HepG2 (cell line): ENCODE measurements around the gene ZBTB20. TPM values are rescaled to one million over a fixed set of nuclear protein-coding genes. Genes with fewer than 3 reads are reported as not detected.

ENCODE experiments used
- ATAC-seq: fragments of 200-7000 bp; cut with Tn5 transposase; 3 replicates; pipeline ENCODE4 v1.9.1; 2020; ENCODE audit warnings: mild to moderate bottlenecking, moderate library complexity
- BruUV-seq: library from RNA; stranded (reverse); fragments of 400-500 nt; replicated peaks from 2 replicates; lab custom pipeline; 2021; lab: Mats Ljungman, UMichigan
- CTCF ChIA-PET: fragments of 300-600 bp; formaldehyde crosslinking; extraction: SDS; loops from one replicate; lab custom pipeline; 2021; ENCODE audit warnings: low total read pairs, inconsistent platforms, low intra/inter-chr PET ratio; lab: Yijun Ruan, JAX
- POLR2A ChIA-PET: fragments of 350-600 bp; sonication (Branson Sonifier 250); formaldehyde crosslinking; loops from one replicate; lab custom pipeline; 2020; ENCODE audit warnings: antibody characterized with exemption, inconsistent platforms; lab: Yijun Ruan, JAX
- DNase-seq: peaks from one replicate; pipeline ENCODE4 v3.0.0-alpha.2; 2015; ENCODE audit warnings: low spot score
- FAIRE-seq: peaks from 3 replicates; lab custom pipeline; 2011; peaks lifted over from hg19 to GRCh38; lab: Jason Lieb, UNC
- H2AFZ ChIP-seq: one replicate; pipeline ENCODE4 v1.6.1; 2011; ENCODE audit warnings: low read length, inconsistent platforms
- H3K27ac ChIP-seq: fragments of 300-600 bp; 3 replicates; pipeline ENCODE4 v1.8.0; 2011; ENCODE audit warnings: mixed run types, mild to moderate bottlenecking, mixed read lengths, low read length, inconsistent platforms; ENCODE audit not compliant: insufficient read depth; ENCODE audit errors: extremely low read length
- H3K27me3 ChIP-seq, 2 experiments: fragments of 200-600 bp in 1 of 2; 2 replicates in 1 of 2; 3 replicates in 1 of 2; pipeline versions ENCODE4 v1.6.0 to v1.8.0; 2011; ENCODE audit warnings: low read length in 2 of 2, mild to moderate bottlenecking in 2 of 2, moderate library complexity in 2 of 2, inconsistent platforms in 1 of 2; ENCODE audit not compliant: insufficient read depth in 2 of 2, control insufficient read depth in 1 of 2
- H3K36me3 ChIP-seq, 2 experiments: fragments of 200-600 bp in 1 of 2; replicated peaks in 1 of 2; 2 replicates in 1 of 2; 3 replicates in 1 of 2; pipeline versions ENCODE4 v1.5.1 to v1.8.0; 2011; ENCODE audit warnings: low read length in 2 of 2, inconsistent platforms in 1 of 2; ENCODE audit not compliant: insufficient read depth in 2 of 2, control insufficient read depth in 1 of 2
- H3K4me1 ChIP-seq: 2 replicates; pipeline ENCODE4 v1.5.1; 2012; ENCODE audit warnings: low read length, inconsistent platforms; ENCODE audit not compliant: insufficient read depth
- H3K4me2 ChIP-seq: 2 replicates; pipeline ENCODE4 v1.6.0; 2011; ENCODE audit warnings: low read depth, low read length, inconsistent platforms
- H3K4me3 ChIP-seq, 3 experiments: fragments of 200-600 bp in 1 of 3; sonication (generic), shearing (Covaris generic) in 1 of 3; replicated peaks in 1 of 3; 2 replicates each; pipeline ENCODE4 v1.5.1; 2011 to 2016; ENCODE audit warnings: low read length in 3 of 3, inconsistent platforms in 2 of 3, low read depth in 2 of 3, mild to moderate bottlenecking in 2 of 3, control low read depth in 1 of 3, mixed read lengths in 1 of 3; ENCODE audit not compliant: insufficient read depth in 1 of 3
- H3K79me2 ChIP-seq: one replicate; pipeline ENCODE4 v1.6.1; 2011; ENCODE audit warnings: low read length, inconsistent platforms; ENCODE audit not compliant: insufficient read depth
- H3K9ac ChIP-seq: 2 replicates; pipeline ENCODE4 v1.6.0; 2011; ENCODE audit warnings: mild to moderate bottlenecking, low read depth, low read length, inconsistent platforms; ENCODE audit not compliant: insufficient read depth
- H3K9me3 ChIP-seq: 2 replicates; pipeline ENCODE4 v1.5.1; 2012; ENCODE audit warnings: mild to moderate bottlenecking, low read length
- H4K20me1 ChIP-seq: 2 replicates; pipeline ENCODE4 v1.6.0; 2011; ENCODE audit warnings: inconsistent platforms, mild to moderate bottlenecking, low read length, moderate library complexity; ENCODE audit not compliant: insufficient read depth
- ELF3 ChIP-seq: IDR thresholded peaks from 2 replicates; pipeline ENCODE4 v1.6.1; 2016; ENCODE audit warnings: missing genetic modification reagents, missing compliant biosample characterization
- FOSL2 ChIP-seq: sonication (generic); formaldehyde crosslinking; IDR thresholded peaks from 2 replicates; pipeline ENCODE4 v1.4.0; 2020; ENCODE audit warnings: missing genetic modification reagents
- KLF13 ChIP-seq: sonication (generic); formaldehyde crosslinking; IDR thresholded peaks from 2 replicates; pipeline ENCODE4 v1.4.0; 2020; ENCODE audit warnings: mild to moderate bottlenecking, missing genetic modification reagents
- MXD3 ChIP-seq: IDR thresholded peaks from 2 replicates; pipeline ENCODE4 v1.6.1; 2016; ENCODE audit warnings: mild to moderate bottlenecking, missing biosample characterization, missing genetic modification reagents
- ZNF431 ChIP-seq: sonication (generic); formaldehyde crosslinking; IDR thresholded peaks from 2 replicates; pipeline ENCODE4 v1.9.0; 2022; ENCODE audit warnings: missing genetic modification reagents, low read depth, mild to moderate bottlenecking, borderline replicate concordance
- WGBS: methylation state at CpG from one replicate; pipeline ENCODE4 v1.1.6; 2017; ENCODE audit warnings: low lambda C conversion rate; 5-methylcytosine and 5-hydroxymethylcytosine counted together
- in situ Hi-C: cut with HindIII; loops from 2 replicates; pipeline ENCODE4 v1.10.0; 2017; ENCODE audit warnings: low pct_unique_long_range_greater_than_20kb; ENCODE audit not compliant: extremely low pct_ligation_motif_present
- intact Hi-C: fragments of 100-400 bp; cut with micrococcal nuclease; formaldehyde crosslinking; loops from one replicate; pipeline ENCODE4 v1.10.0; 2022; ENCODE audit not compliant: unreplicated experiment
- polyA plus RNA-seq, 8 experiments: library from polyadenylated mRNA; depleted of rRNA in 3 of 8; stranded (reverse) in 7 of 8; unstranded in 1 of 8; fragments of >200 nt; fragmentation: Illumina TruSeq in 4 of 8; extraction: Trizol in 4 of 8; gene quantifications; 2 replicates each; pipeline versions ENCODE4 v1.2.1 to v1.2.3, GENCODE V29; 2011 to 2016; ENCODE audit warnings: low read depth in 4 of 8, missing spikeins in 1 of 8, mixed read lengths in 1 of 8; ENCODE audit not compliant: insufficient read depth in 1 of 8
- total RNA-seq, 5 experiments: library from RNA; depleted of rRNA; stranded (reverse); fragments of >200 nt; fragmentation: Illumina TruSeq; extraction: Trizol; gene quantifications; 2 replicates each; pipeline ENCODE4 v1.2.3, GENCODE V29; 2016; ENCODE audit warnings: low read depth in 1 of 5
- TF ChIP-seq, protein P1 (sequence below): sonication (generic); formaldehyde crosslinking; IDR thresholded peaks from 2 replicates; pipeline ENCODE4 v1.4.0; 2020; ENCODE audit warnings: missing genetic modification reagents, borderline replicate concordance

Gene ZBTB20
- total and polyA plus RNA-seq, 2 of the 13 experiments (the other 11 are each of a cell fraction or from before 2014, with no cell fraction given): 1.9 to 8.8 TPM

- no peaks in the 10 kb centered on the region for H3K9me3 ChIP-seq
- H4K20me1 ChIP-seq: no peaks in the 10 kb centered on the region
- H3K36me3 ChIP-seq: no peaks in the 10 kb centered on the region
- no peak for DNase-seq
- no peak for ATAC-seq
- H2AFZ ChIP-seq: no peak overlapping the region
- no peak overlapping the region for H3K9ac ChIP-seq
- intact Hi-C loops: no loop called here
- no peaks in the 10 kb centered on the region for H3K27me3 ChIP-seq
- no peak overlapping the region for H3K4me2 ChIP-seq
- peaks cover 18% of the 10 kb centered on the region for H3K4me1 ChIP-seq
- WGBS: 89% methylated on average over 2 of the region's 2 CpGs
- no peaks in the 10 kb centered on the region for H3K79me2 ChIP-seq
- TF ChIP-seq ZNF431 (no peak), FOSL2 (CRISPR knock-in tag) (no peak), MXD3 (CRISPR knock-in tag) (no peak), KLF13 (no peak), ELF3 (no peak)
- TF ChIP-seq, protein P1, sequence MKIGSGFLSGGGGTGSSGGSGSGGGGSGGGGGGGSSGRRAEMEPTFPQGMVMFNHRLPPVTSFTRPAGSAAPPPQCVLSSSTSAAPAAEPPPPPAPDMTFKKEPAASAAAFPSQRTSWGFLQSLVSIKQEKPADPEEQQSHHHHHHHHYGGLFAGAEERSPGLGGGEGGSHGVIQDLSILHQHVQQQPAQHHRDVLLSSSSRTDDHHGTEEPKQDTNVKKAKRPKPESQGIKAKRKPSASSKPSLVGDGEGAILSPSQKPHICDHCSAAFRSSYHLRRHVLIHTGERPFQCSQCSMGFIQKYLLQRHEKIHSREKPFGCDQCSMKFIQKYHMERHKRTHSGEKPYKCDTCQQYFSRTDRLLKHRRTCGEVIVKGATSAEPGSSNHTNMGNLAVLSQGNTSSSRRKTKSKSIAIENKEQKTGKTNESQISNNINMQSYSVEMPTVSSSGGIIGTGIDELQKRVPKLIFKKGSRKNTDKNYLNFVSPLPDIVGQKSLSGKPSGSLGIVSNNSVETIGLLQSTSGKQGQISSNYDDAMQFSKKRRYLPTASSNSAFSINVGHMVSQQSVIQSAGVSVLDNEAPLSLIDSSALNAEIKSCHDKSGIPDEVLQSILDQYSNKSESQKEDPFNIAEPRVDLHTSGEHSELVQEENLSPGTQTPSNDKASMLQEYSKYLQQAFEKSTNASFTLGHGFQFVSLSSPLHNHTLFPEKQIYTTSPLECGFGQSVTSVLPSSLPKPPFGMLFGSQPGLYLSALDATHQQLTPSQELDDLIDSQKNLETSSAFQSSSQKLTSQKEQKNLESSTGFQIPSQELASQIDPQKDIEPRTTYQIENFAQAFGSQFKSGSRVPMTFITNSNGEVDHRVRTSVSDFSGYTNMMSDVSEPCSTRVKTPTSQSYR (CRISPR knock-in tag): no peak
- TF ChIP-seq, all 625 proteins: peak for 0
- no peak overlapping the region for H3K4me3 ChIP-seq
- BruUV-seq: no TSS peak
- no peak for FAIRE-seq
- H3K27ac ChIP-seq: no peak overlapping the region
- CTCF ChIA-PET: no interaction called here
- POLR2A ChIA-PET: interaction anchor here (0.7 to 1.2 kb wide), 2 partner anchors 44 kb away, joined by 3 to 4 read pairs; no protein-coding TSS in a partner anchor
- in situ Hi-C loops: no loop called here
Observed at GRCh38 chr3:115102046-115102445, 45.0 kb downstream of the ZBTB20 start.
